IMR-90 (cell line): ENCODE measurements around the gene RFX3. TPM values are rescaled to one million over a fixed set of nuclear protein-coding genes. Genes with fewer than 3 reads are reported as not detected.

Source experiments
- ATAC-seq: fragments of 200-7000 bp; cut with Tn5 transposase; 2 replicates; pipeline ENCODE4 v1.9.1; 2020; ENCODE audit warnings: low read depth, mild to moderate bottlenecking, moderate library complexity
- BruUV-seq: library from RNA; stranded (reverse); fragments of 400-500 nt; replicated peaks from 2 replicates; lab custom pipeline; 2021; lab: Mats Ljungman, UMichigan
- CTCF ChIA-PET: fragments of 300-600 bp; formaldehyde crosslinking; extraction: SDS; loops from one replicate; lab custom pipeline; 2021; ENCODE audit warnings: antibody characterized with exemption; lab: Yijun Ruan, JAX
- POLR2A ChIA-PET: fragments of 300-600 bp; sonication (Branson Sonifier 250); formaldehyde crosslinking; loops from one replicate; lab custom pipeline; 2022; ENCODE audit warnings: antibody characterized with exemption; ENCODE audit not compliant: unreplicated experiment; lab: Charles Lee
- DNase-seq: peaks from one replicate; pipeline ENCODE4 v3.0.0; 2013
- H2AFZ ChIP-seq: replicated peaks from 2 replicates; pipeline ENCODE3; 2013; ENCODE audit warnings: low read length, mild to moderate bottlenecking; ENCODE audit not compliant: poor library complexity
- H2AK5ac ChIP-seq: 2 replicates; pipeline ENCODE4 v1.6.1; 2013; ENCODE audit warnings: low read depth, low read length, inconsistent platforms
- H2AK9ac ChIP-seq: replicated peaks from 2 replicates; pipeline ENCODE3; 2013; ENCODE audit warnings: mild to moderate bottlenecking, low read depth, low read length, moderate library complexity; ENCODE audit not compliant: poor library complexity
- H2BK120ac ChIP-seq: 2 replicates; pipeline ENCODE4 v1.6.1; 2013; ENCODE audit warnings: low read depth, low read length, inconsistent platforms
- H2BK15ac ChIP-seq: 3 replicates; pipeline ENCODE4 v1.6.1; 2013; ENCODE audit warnings: low read depth, low read length, inconsistent platforms
- H2BK20ac ChIP-seq: 2 replicates; pipeline ENCODE4 v1.6.1; 2013; ENCODE audit warnings: low read depth, mild to moderate bottlenecking, inconsistent platforms, low read length, moderate library complexity
- H2BK5ac ChIP-seq: 2 replicates; pipeline ENCODE4 v1.6.1; 2013; ENCODE audit warnings: mild to moderate bottlenecking, low read depth, low read length, inconsistent platforms; ENCODE audit not compliant: poor library complexity, severe bottlenecking
- H3K14ac ChIP-seq: replicated peaks from 2 replicates; pipeline ENCODE4 v1.6.1; 2013; ENCODE audit warnings: low read depth, low read length, inconsistent platforms
- H3K18ac ChIP-seq: 2 replicates; pipeline ENCODE4 v1.6.1; 2013; ENCODE audit warnings: low read depth, low read length, control low read depth
- H3K23ac ChIP-seq: 2 replicates; pipeline ENCODE4 v1.6.1; 2013; ENCODE audit warnings: low read depth, low read length, inconsistent platforms
- H3K27ac ChIP-seq: 2 replicates; pipeline ENCODE4 v1.5.1; 2013; ENCODE audit warnings: mild to moderate bottlenecking, control low read depth, low read length; ENCODE audit not compliant: insufficient read depth
- H3K27me3 ChIP-seq: 2 replicates; pipeline ENCODE4 v1.6.1; 2013; ENCODE audit warnings: low read length; ENCODE audit not compliant: control insufficient read depth, insufficient read depth
- H3K36me3 ChIP-seq: 2 replicates; pipeline ENCODE4 v1.6.1; 2013; ENCODE audit warnings: low read length, mixed read lengths; ENCODE audit not compliant: control insufficient read depth, insufficient read depth
- H3K4ac ChIP-seq: 2 replicates; pipeline ENCODE4 v1.6.1; 2013; ENCODE audit warnings: low read depth, low read length, inconsistent platforms
- H3K4me1 ChIP-seq: 2 replicates; pipeline ENCODE4 v1.6.1; 2013; ENCODE audit warnings: low read length, mixed read lengths; ENCODE audit not compliant: control insufficient read depth, insufficient read depth
- H3K4me2 ChIP-seq: 2 replicates; pipeline ENCODE4 v1.6.1; 2013; ENCODE audit warnings: low read depth, mild to moderate bottlenecking, control low read depth, low read length, moderate library complexity
- H3K4me3 ChIP-seq: 2 replicates; pipeline ENCODE4 v1.5.1; 2013; ENCODE audit warnings: low read depth, mild to moderate bottlenecking, control low read depth, low read length, moderate library complexity; ENCODE audit not compliant: insufficient read depth
- H3K56ac ChIP-seq: 2 replicates; pipeline ENCODE4 v1.6.1; 2013; ENCODE audit warnings: low read length, inconsistent platforms; ENCODE audit not compliant: insufficient read depth; ENCODE audit errors: extremely low read depth
- H3K79me1 ChIP-seq, 2 experiments: 2 replicates each; pipeline ENCODE4 v1.6.1; 2013; ENCODE audit warnings: low read length in 2 of 2, inconsistent platforms in 1 of 2, low read depth in 1 of 2
- H3K9ac ChIP-seq: 2 replicates; pipeline ENCODE4 v1.6.1; 2013; ENCODE audit warnings: low read depth, low read length, control low read depth
- H3K9me1 ChIP-seq: 2 replicates; pipeline ENCODE4 v1.6.1; 2013; ENCODE audit warnings: low read length, inconsistent platforms; ENCODE audit not compliant: insufficient read depth
- H3K9me3 ChIP-seq: 2 replicates; pipeline ENCODE4 v1.6.1; 2013; ENCODE audit warnings: low read length; ENCODE audit not compliant: control insufficient read depth, insufficient read depth
- H4K20me1 ChIP-seq: 2 replicates; pipeline ENCODE4 v1.6.1; 2013; ENCODE audit warnings: low read length, inconsistent platforms; ENCODE audit not compliant: insufficient read depth
- H4K5ac ChIP-seq: 2 replicates; pipeline ENCODE4 v1.6.1; 2013; ENCODE audit warnings: mild to moderate bottlenecking, low read depth, low read length, control low read depth
- H4K8ac ChIP-seq, 2 experiments: 2 replicates each; pipeline ENCODE4 v1.6.1; 2013; ENCODE audit warnings: low read depth in 2 of 2, low read length in 2 of 2, control low read depth in 1 of 2, inconsistent platforms in 1 of 2
- H4K91ac ChIP-seq: 2 replicates; pipeline ENCODE4 v1.6.1; 2013; ENCODE audit warnings: low read depth, low read length, inconsistent platforms; ENCODE audit not compliant: insufficient read depth
- CEBPB ChIP-seq: IDR thresholded peaks from 2 replicates; pipeline ENCODE4 v1.6.1; 2012; ENCODE audit warnings: low read depth, low read length, improper control_type of control experiment
- MAFK ChIP-seq: IDR thresholded peaks from 2 replicates; pipeline ENCODE4 v1.6.1; 2012; ENCODE audit warnings: low read depth, low read length, improper control_type of control experiment
- RFX5 ChIP-seq: IDR thresholded peaks from 2 replicates; pipeline ENCODE4 v1.8.0; 2012; ENCODE audit warnings: low read depth, mild to moderate bottlenecking, low read length, moderate library complexity
- WGBS, 2 experiments: methylation state at CpG; one replicate each; pipeline versions ENCODE4 v1.1.5 to v1.1.7; 2013; ENCODE audit warnings: missing lambda C conversion rate in 2 of 2; ENCODE audit not compliant: insufficient read length in 1 of 2; ENCODE audit errors: extremely low coverage in 2 of 2; 5-methylcytosine and 5-hydroxymethylcytosine counted together
- dilution Hi-C: fragments of 300-500 bp; cut with HindIII; formaldehyde crosslinking; loops from one replicate; pipeline ENCODE4 v1.14.3; 2018; ENCODE audit warnings: low sequenced_read_pairs; ENCODE audit not compliant: unreplicated experiment
- in situ Hi-C: fragments of 300-500 bp; cut with MboI; formaldehyde crosslinking; loops from 3 replicates; pipeline ENCODE4 v1.14.3; 2019; ENCODE audit warnings: low sequenced_read_pairs, inconsistent platforms, mixed read lengths
- intact Hi-C: fragments of 100-400 bp; cut with micrococcal nuclease; formaldehyde crosslinking; loops from 2 replicates; pipeline ENCODE4 v1.10.0; 2022
- polyA plus RNA-seq, 3 experiments: library from polyadenylated mRNA; depleted of rRNA; stranded (reverse); fragments of >200 nt; gene quantifications; 2 replicates each; pipeline ENCODE4 v1.2.3, GENCODE V29; 2012; ENCODE audit warnings: low replicate concordance in 1 of 3
- total RNA-seq: library from RNA; depleted of rRNA; stranded (reverse); fragments of >200 nt; gene quantifications from 2 replicates; pipeline ENCODE4 v1.2.3, GENCODE V29; 2012

The RFX3 gene
- total and polyA plus RNA-seq, 2 of the 4 experiments (the other 2 are of a cell fraction): 1.7 to 2.7 TPM

DNA sequence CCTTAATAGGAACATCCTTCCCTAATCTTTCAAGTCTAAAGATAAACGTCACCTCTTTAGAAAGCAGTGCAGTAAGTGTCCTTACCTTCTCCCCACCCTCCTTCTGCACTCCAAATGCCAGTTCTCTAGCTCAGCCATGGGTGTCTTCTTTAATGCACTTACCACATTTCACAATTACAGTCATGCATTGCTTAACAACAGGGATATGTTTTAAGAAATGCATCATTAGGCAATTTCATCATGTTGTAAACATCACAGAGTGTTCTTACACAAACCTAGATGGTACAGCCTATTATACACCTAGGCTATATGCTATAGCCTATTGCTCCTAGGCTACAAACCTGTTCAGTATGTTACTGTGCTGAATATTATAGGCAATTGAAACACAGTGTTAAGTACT is 91.2 kb downstream of the RFX3 start:
- Histone ChIP-seq H4K20me1 (no peaks in the 10 kb centered on the region), H2BK120ac (no peak overlapping the region), H3K14ac (no peak overlapping the region), H3K79me1 (no peaks in the 10 kb centered on the region), H2BK20ac (no peak overlapping the region), H3K4me2 (no peak overlapping the region; the same call in 1 of the 2 replicates), H2AK9ac (no peak overlapping the region), H3K27ac (no peak overlapping the region), H3K9me1 (no peaks in the 10 kb centered on the region), H4K8ac (no peak overlapping the region), H3K9ac (no peak overlapping the region), H3K4me1 (peaks cover 2% of the 10 kb centered on the region; the same call in 1 of the 2 replicates), H4K5ac (no peak overlapping the region), H2BK15ac (no peak overlapping the region), H3K4me3 (no peak overlapping the region), H3K4ac (no peak overlapping the region), H3K36me3 (no peaks in the 10 kb centered on the region), H3K27me3 (no peaks in the 10 kb centered on the region), H2AFZ (no peak overlapping the region), H3K56ac (no peak overlapping the region), H2AK5ac (no peak overlapping the region), H3K23ac (no peak overlapping the region), H2BK5ac (peak overlapping the region; percentile 68), H3K18ac (no peak overlapping the region), H3K9me3 (no peaks in the 10 kb centered on the region), H4K91ac (no peak overlapping the region)
- ATAC-seq: peak; percentile 74
- BruUV-seq: no TSS peak
- TF ChIP-seq MAFK (no peak), CEBPB (peak; percentile 99), RFX5 (no peak)
- WGBS, 2 experiments: no CpG with 5 or more reads among the region's 1 CpG
- intact Hi-C loops: no loop called here
- DNase-seq: peak; percentile 82
- in situ Hi-C loops: no loop called here
- ChIA-PET POLR2A (no interaction called here), CTCF (no interaction called here)
- dilution Hi-C loops: no loop called here
